Chondrocyte (in vitro differentiated cells): ENCODE data around the gene CLCN5. TPM values are rescaled to one million over a fixed set of nuclear protein-coding genes. Genes with fewer than 3 reads are reported as not detected.

Experiments used
- DNase-seq: peaks from one replicate; pipeline ENCODE4 v3.0.0; 2021; ENCODE audit warnings: mixed read lengths, low spot score
- H3K27ac Mint-ChIP-seq: one replicate; pipeline ENCODE4 v1.8.0; 2021; ENCODE audit warnings: mild to moderate bottlenecking, moderate library complexity, mixed read lengths; ENCODE audit not compliant: unreplicated experiment
- H3K27me3 Mint-ChIP-seq: 2 replicates; pipeline ENCODE4 v1.8.0; 2021; ENCODE audit warnings: low read depth, mixed read lengths
- H3K36me3 Mint-ChIP-seq: 2 replicates; pipeline ENCODE4 v1.8.0; 2021; ENCODE audit warnings: low read depth, mixed read lengths
- H3K4me1 Mint-ChIP-seq: 2 replicates; pipeline ENCODE4 v1.8.0; 2021; ENCODE audit warnings: low read depth, mild to moderate bottlenecking, mixed read lengths
- H3K4me3 Mint-ChIP-seq: one replicate; pipeline ENCODE4 v1.8.0; 2021; ENCODE audit warnings: mild to moderate bottlenecking, moderate library complexity, mixed read lengths; ENCODE audit not compliant: unreplicated experiment
- H3K9me3 Mint-ChIP-seq: 2 replicates; pipeline ENCODE4 v1.8.0; 2021; ENCODE audit warnings: low read depth, mixed read lengths
- total RNA-seq: library from RNA; stranded (reverse); gene quantifications from 3 replicates; pipeline ENCODE4 v1.2.1, GENCODE V29; 2021
- TF ChIP-seq, protein P1 (sequence below): fragments of 200-600 bp; sonication (generic); IDR thresholded peaks from 2 replicates; pipeline ENCODE4 v1.5.0; 2021; ENCODE audit warnings: antibody characterized with exemption, mild to moderate bottlenecking, moderate library complexity

The CLCN5 gene
- total RNA-seq, 1 donor from 2014 or later = 17.9 TPM

DNA sequence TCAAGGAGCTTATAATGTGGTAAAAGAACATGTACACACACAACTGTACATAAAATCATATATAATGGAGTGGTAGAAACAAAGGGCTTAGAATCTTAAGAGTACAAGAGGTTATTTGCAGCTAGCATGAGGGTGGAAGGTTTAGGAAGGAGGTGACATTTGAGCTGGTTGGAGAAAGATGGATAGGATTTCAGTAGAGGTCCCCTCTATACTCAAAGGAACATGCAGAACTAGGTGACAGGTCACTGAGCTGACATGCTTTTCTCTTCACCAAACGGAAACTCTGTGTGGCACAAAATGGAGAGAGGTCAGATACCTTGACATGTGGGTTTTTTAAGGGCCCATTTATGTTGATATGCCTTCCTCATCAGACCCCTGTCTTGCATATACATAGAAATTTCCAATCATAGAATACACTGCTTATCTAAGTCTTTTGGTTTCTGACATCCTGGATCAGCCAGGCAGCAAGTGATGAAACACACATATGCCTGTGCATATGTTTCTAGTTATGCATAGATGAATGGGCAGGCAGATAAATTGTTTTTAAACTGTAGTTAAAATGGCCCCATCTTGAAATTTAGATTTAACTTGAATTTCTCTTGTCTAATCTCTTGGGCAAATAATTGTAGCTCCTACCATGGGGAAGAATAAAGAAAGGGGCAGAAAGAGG lies 29.3 kb downstream of the CLCN5 start:
- H3K27me3 Mint-ChIP-seq = no peaks in the 10 kb centered on the region

DNA sequence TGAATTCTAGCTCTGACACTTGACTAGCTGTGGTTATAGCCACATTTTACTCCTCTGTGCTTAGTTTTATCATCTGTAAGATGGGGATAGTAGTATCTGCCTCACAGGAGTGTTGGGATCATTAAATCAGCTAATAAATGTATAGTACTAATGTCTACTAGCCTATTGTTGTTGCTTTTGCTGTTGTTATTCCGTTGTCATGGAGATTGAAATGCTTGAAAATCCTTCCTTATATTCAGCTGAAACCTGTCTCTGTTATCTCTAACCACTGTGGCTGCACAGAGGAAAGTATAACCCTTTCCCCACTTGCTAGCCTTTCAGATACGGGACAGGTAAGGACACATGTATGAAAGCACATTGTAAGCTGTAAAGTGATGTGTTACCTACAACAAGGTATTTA lies 33.9 kb downstream of the CLCN5 start:
- no peaks in the 10 kb centered on the region for H3K9me3 Mint-ChIP-seq
- H3K27me3 Mint-ChIP-seq = no peaks in the 10 kb centered on the region
- DNase-seq = no peak
- TF ChIP-seq, protein P1, sequence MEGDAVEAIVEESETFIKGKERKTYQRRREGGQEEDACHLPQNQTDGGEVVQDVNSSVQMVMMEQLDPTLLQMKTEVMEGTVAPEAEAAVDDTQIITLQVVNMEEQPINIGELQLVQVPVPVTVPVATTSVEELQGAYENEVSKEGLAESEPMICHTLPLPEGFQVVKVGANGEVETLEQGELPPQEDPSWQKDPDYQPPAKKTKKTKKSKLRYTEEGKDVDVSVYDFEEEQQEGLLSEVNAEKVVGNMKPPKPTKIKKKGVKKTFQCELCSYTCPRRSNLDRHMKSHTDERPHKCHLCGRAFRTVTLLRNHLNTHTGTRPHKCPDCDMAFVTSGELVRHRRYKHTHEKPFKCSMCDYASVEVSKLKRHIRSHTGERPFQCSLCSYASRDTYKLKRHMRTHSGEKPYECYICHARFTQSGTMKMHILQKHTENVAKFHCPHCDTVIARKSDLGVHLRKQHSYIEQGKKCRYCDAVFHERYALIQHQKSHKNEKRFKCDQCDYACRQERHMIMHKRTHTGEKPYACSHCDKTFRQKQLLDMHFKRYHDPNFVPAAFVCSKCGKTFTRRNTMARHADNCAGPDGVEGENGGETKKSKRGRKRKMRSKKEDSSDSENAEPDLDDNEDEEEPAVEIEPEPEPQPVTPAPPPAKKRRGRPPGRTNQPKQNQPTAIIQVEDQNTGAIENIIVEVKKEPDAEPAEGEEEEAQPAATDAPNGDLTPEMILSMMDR = no peak
- H3K27ac Mint-ChIP-seq = no peak overlapping the region
- H3K4me1 Mint-ChIP-seq = no peaks in the 10 kb centered on the region
- H3K4me3 Mint-ChIP-seq = no peak overlapping the region
- H3K36me3 Mint-ChIP-seq = no peaks in the 10 kb centered on the region

More for the DNA sequence above, 29.3 kb downstream of the CLCN5 start:
- Mint-ChIP-seq H3K27ac (no peak overlapping the region), H3K9me3 (no peaks in the 10 kb centered on the region), H3K36me3 (no peaks in the 10 kb centered on the region), H3K4me1 (no peaks in the 10 kb centered on the region), H3K4me3 (no peak overlapping the region)
- DNase-seq = no peak
- TF ChIP-seq, protein P1 = no peak

DNA sequence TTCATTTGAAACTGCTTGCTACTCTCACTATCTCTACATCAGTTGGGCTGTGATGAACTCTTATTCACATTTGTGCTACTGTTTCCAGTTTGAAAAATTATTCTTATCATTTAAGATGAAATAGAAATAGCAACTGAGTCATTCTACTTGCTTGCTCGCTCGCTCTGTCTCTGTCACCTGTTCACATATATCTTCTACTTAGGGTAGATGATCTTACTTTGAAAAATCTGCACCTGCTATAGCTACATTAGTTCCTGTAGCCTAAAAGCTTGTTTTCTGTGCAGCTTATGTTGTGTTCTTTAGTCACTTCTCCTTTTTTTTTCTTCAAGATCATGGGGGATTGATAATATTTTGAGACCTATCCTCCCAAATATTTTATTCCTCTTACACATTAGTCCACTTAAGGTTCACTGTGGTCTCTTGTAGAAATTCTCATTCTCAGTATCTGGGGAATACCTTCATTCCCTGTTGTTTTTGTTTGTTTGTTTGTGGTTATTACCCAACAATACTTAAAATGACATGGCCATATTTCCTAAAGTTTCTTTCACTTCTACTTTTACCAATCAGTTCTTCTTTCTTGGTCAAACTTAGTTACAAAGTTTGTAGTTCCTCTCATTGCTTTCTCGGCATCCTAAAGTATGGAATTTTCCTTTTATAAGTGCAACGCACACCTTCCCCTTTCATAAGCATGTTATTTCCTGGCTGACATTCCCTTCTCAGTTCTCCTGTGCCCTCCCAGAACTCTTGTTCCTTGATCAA lies 36.5 kb downstream of the CLCN5 start:
- Mint-ChIP-seq H3K4me3 (no peak overlapping the region), H3K4me1 (no peaks in the 10 kb centered on the region), H3K36me3 (no peaks in the 10 kb centered on the region)

DNA sequence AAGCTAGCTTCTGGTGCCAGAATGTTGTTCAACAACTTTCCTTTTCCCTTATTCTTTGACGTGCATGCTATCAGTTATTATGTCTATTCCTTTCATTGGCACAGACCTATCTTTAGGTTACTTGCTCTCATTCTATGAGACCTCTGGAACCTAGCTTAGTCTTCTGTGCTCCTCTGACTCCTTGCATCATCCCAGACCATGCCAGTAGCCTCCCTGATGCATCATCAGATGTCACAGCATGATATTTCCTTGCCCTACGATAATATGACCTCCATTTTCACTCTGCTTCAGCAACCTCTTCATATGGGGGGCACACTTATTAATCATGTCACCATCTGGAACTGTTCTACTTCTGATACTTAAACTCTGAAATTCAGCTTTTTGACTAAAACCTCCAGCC lies 37.2 kb downstream of the CLCN5 start:
- H3K27ac Mint-ChIP-seq = no peak overlapping the region
- no peaks in the 10 kb centered on the region for H3K36me3 Mint-ChIP-seq
- no peak overlapping the region for H3K4me3 Mint-ChIP-seq
- DNase-seq = no peak
- H3K9me3 Mint-ChIP-seq = no peaks in the 10 kb centered on the region
- no peaks in the 10 kb centered on the region for H3K27me3 Mint-ChIP-seq
- no peaks in the 10 kb centered on the region for H3K4me1 Mint-ChIP-seq
- TF ChIP-seq, protein P1 = no peak

More for the DNA sequence above, 36.5 kb downstream of the CLCN5 start:
- H3K9me3 Mint-ChIP-seq = no peaks in the 10 kb centered on the region
- no peak overlapping the region for H3K27ac Mint-ChIP-seq
- TF ChIP-seq, protein P1 = no peak
- DNase-seq = no peak
- no peaks in the 10 kb centered on the region for H3K27me3 Mint-ChIP-seq

DNA sequence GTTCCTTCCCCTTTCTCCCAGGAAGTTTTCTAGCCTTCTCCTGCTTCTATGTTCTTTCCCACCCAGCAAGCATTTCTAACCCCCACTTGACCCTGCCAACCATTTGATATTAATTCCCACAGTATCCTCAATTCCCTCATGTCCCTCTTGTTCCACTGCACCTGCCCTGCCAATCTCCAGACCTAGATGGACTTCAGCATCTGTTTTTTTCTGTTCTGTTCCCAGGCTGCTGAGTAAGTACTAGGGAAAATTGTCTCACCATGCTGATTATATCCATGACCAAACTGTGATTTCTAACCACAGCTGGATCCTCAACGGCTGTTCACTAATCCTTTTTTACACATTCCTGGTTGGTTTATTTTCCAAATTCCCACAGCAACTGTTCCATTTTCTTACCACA lies 37.7 kb downstream of the CLCN5 start:
- Mint-ChIP-seq H3K9me3 (no peaks in the 10 kb centered on the region), H3K4me3 (no peak overlapping the region), H3K36me3 (no peaks in the 10 kb centered on the region), H3K27me3 (no peaks in the 10 kb centered on the region), H3K27ac (no peak overlapping the region), H3K4me1 (no peaks in the 10 kb centered on the region)
- TF ChIP-seq, protein P1 = no peak
- DNase-seq = no peak
